ENCODE results near the gene WIPF1. TPM values are rescaled to one million over a fixed set of nuclear protein-coding genes. Genes with fewer than 3 reads are reported as not detected.

WIPF1 gene
- total and polyA plus RNA-seq, 4 experiments from 2014 or later = 79.2 to 484 (median 326) TPM

- ChIA-PET POLR2A (ENCODE audit: partially characterized antibody) (interaction anchor here (0.7 to 15.9 kb wide), 15 partner anchors 7 to 200 kb away, joined by 3 to 256 read pairs (median 38); partner anchors contain the start of genes GPR155 and SCRN3), CTCF (ENCODE audit: partially characterized antibody) (interaction anchor here (1.2 to 21.7 kb wide), 8 partner anchors 7 to 133 kb away, joined by 3 to 430 read pairs (median 8); partner anchors contain the start of gene GPR155)
- Mint-ChIP-seq H3K27me3 (peaks cover 0 to 1% of the 10 kb centered on the region in 2 donors), H3K4me1 (peaks cover 40 to 78% (median 52%) of the 10 kb centered on the region in 4 donors), H3K36me3 (peaks cover 30 to 56% of the 10 kb centered on the region in 2 donors), H3K4me3 (peak overlapping the region; percentile 88 to 100 (median 98)), H3K9me3 (peaks cover 0 to 2% (median 0%) of the 10 kb centered on the region in 8 donors), H3K27ac (peak overlapping the region; percentile 92 to 100 (median 98))
- intact Hi-C loops (cut with micrococcal nuclease) = loop anchor here (2.0 to 10.0 kb wide), 3 partner anchors 36 to 631 kb away; partner anchors contain the start of gene SP3
- Histone ChIP-seq H3K4me1 (ENCODE audit: insufficient read depth, low read length) (peaks cover 63% of the 10 kb centered on the region), H3K36me3 (ENCODE audit: insufficient read depth, low read length) (peaks cover 7% of the 10 kb centered on the region), H3K27me3 (ENCODE audit: insufficient read depth, low read length) (no peaks in the 10 kb centered on the region), H3K4me3 (ENCODE audit: low read length in 2 of 2) (peak overlapping the region; percentile 80 to 93), H3K9me3 (ENCODE audit: control insufficient read depth in 1 of 2, low read length in 2 of 2) (no peaks in the 10 kb centered on the region), H3K27ac (ENCODE audit: low read depth, low read length) (peak overlapping the region; percentile 89)
- no peak for DNase-seq
Measured at GRCh38 chr2:174595891-174596397, 1.7 kb downstream of the WIPF1 start.

- DNase-seq = peak in 2 of 5 donors; percentile 32 to 39
- Histone ChIP-seq H3K27ac (ENCODE audit: low read depth, low read length) (peak overlapping the region; percentile 89), H3K4me3 (ENCODE audit: low read length in 2 of 2) (peak overlapping the region; percentile 80 to 93), H3K4me1 (ENCODE audit: insufficient read depth, low read length) (peaks cover 63% of the 10 kb centered on the region), H3K27me3 (ENCODE audit: insufficient read depth, low read length) (no peaks in the 10 kb centered on the region), H3K9me3 (ENCODE audit: control insufficient read depth in 1 of 2, low read length in 2 of 2) (no peaks in the 10 kb centered on the region), H3K36me3 (ENCODE audit: insufficient read depth, low read length) (peaks cover 7% of the 10 kb centered on the region)
- H3K27me3 Mint-ChIP-seq = peaks cover 0 to 1% of the 10 kb centered on the region in 2 donors
- H3K4me3 Mint-ChIP-seq = peak overlapping the region; percentile 88 to 100 (median 98)
- CTCF ChIA-PET (ENCODE audit: partially characterized antibody) = interaction anchor here (0.7 to 21.7 kb wide), 11 partner anchors 7 to 132 kb away, joined by 3 to 430 read pairs (median 5); no protein-coding TSS in a partner anchor
- peaks cover 41 to 79% (median 53%) of the 10 kb centered on the region in 4 donors for H3K4me1 Mint-ChIP-seq
- peak overlapping the region; percentile 92 to 100 (median 98) for H3K27ac Mint-ChIP-seq
- intact Hi-C loops (cut with micrococcal nuclease) = loop anchor here (5.0 to 10.0 kb wide), 2 partner anchors 37 to 630 kb away; partner anchors contain the start of gene SP3
- H3K36me3 Mint-ChIP-seq = peaks cover 36 to 60% of the 10 kb centered on the region in 2 donors
- peaks cover 0 to 2% (median 0%) of the 10 kb centered on the region in 8 donors for H3K9me3 Mint-ChIP-seq
- POLR2A ChIA-PET (ENCODE audit: partially characterized antibody) = interaction anchor here (1.1 to 15.9 kb wide), 15 partner anchors 8 to 200 kb away, joined by 3 to 256 read pairs (median 38); partner anchors contain the start of genes GPR155 and SCRN3
Measured at GRCh38 chr2:174595116-174595809, 2.3 kb downstream of the WIPF1 start.

GRCh38 chr2:174594456-174594855, 3.1 kb downstream of the WIPF1 start:
- DNase-seq = peak in 3 of 5 donors; percentile 39 to 49 (median 46)
- H3K36me3 Mint-ChIP-seq = peaks cover 37 to 62% of the 10 kb centered on the region in 2 donors
- H3K27me3 Mint-ChIP-seq = peaks cover 0 to 1% of the 10 kb centered on the region in 2 donors
- Histone ChIP-seq H3K36me3 (ENCODE audit: insufficient read depth, low read length) (peaks cover 7% of the 10 kb centered on the region), H3K9me3 (ENCODE audit: control insufficient read depth in 1 of 2, low read length in 2 of 2) (no peaks in the 10 kb centered on the region), H3K27ac (ENCODE audit: low read depth, low read length) (peak overlapping the region; percentile 89), H3K27me3 (ENCODE audit: insufficient read depth, low read length) (no peaks in the 10 kb centered on the region), H3K4me3 (ENCODE audit: low read length in 2 of 2) (peak overlapping the region; percentile 54 to 80), H3K4me1 (ENCODE audit: insufficient read depth, low read length) (peaks cover 63% of the 10 kb centered on the region)
- H3K9me3 Mint-ChIP-seq = peaks cover 0 to 2% (median 0%) of the 10 kb centered on the region in 8 donors
- intact Hi-C loops (cut with micrococcal nuclease) = loop anchor here (10.0 kb wide), 1 partner anchor 630 kb away; the partner anchor contains the start of gene SP3
- POLR2A ChIA-PET (ENCODE audit: partially characterized antibody) = interaction anchor here (0.9 to 15.9 kb wide), 19 partner anchors 9 to 199 kb away, joined by 3 to 256 read pairs (median 10); partner anchors contain the start of genes GPR155 and SCRN3
- CTCF ChIA-PET (ENCODE audit: partially characterized antibody) = interaction anchor here (1.0 to 21.7 kb wide), 10 partner anchors 8 to 132 kb away, joined by 3 to 430 read pairs (median 5); no protein-coding TSS in a partner anchor
- peaks cover 39 to 79% (median 52%) of the 10 kb centered on the region in 4 donors for H3K4me1 Mint-ChIP-seq
- peak overlapping the region; percentile 92 to 100 (median 98) for H3K27ac Mint-ChIP-seq
- H3K4me3 Mint-ChIP-seq = peak overlapping the region; percentile 88 to 100 (median 98)

- ChIA-PET POLR2A (ENCODE audit: partially characterized antibody) (interaction anchor here (0.8 to 15.9 kb wide), 21 partner anchors 10 to 198 kb away, joined by 3 to 256 read pairs (median 5); partner anchors contain the start of genes GPR155 and SCRN3), CTCF (ENCODE audit: partially characterized antibody) (interaction anchor here (0.9 to 21.7 kb wide), 13 partner anchors 9 to 412 kb away, joined by 3 to 430 read pairs (median 3); no protein-coding TSS in a partner anchor)
- peak overlapping the region; percentile 54 to 80 for H3K4me3 ChIP-seq (ENCODE audit: low read length in 2 of 2)
- Mint-ChIP-seq H3K9me3 (peaks cover 0 to 2% (median 0%) of the 10 kb centered on the region in 8 donors), H3K4me3 (peak overlapping the region; percentile 88 to 100 (median 98)), H3K4me1 (peaks cover 40 to 79% (median 53%) of the 10 kb centered on the region in 4 donors), H3K36me3 (peaks cover 44 to 70% of the 10 kb centered on the region in 2 donors), H3K27ac (peak overlapping the region; percentile 92 to 100 (median 98)), H3K27me3 (peaks cover 0 to 1% of the 10 kb centered on the region in 2 donors)
- H3K27ac ChIP-seq (ENCODE audit: low read depth, low read length) = peak overlapping the region; percentile 89
- no peaks in the 10 kb centered on the region for H3K9me3 ChIP-seq (ENCODE audit: control insufficient read depth in 1 of 2, low read length in 2 of 2)
- H3K4me1 ChIP-seq (ENCODE audit: insufficient read depth, low read length) = peaks cover 63% of the 10 kb centered on the region
- peaks cover 11% of the 10 kb centered on the region for H3K36me3 ChIP-seq (ENCODE audit: insufficient read depth, low read length)
- DNase-seq = peak; percentile 86 to 90 (median 88)
- H3K27me3 ChIP-seq (ENCODE audit: insufficient read depth, low read length) = no peaks in the 10 kb centered on the region
- intact Hi-C loops (cut with micrococcal nuclease) = loop anchor here (1.0 to 10.0 kb wide), 4 partner anchors 11 to 629 kb away; partner anchors contain the start of gene SP3
Measured at GRCh38 chr2:174593574-174594203, 3.9 kb downstream of the WIPF1 start.

GRCh38 chr2:174593041-174593440, 4.6 kb downstream of the WIPF1 start:
- H3K36me3 Mint-ChIP-seq = peaks cover 49 to 76% of the 10 kb centered on the region in 2 donors
- H3K9me3 Mint-ChIP-seq = peaks cover 0 to 2% (median 0%) of the 10 kb centered on the region in 8 donors
- no peaks in the 10 kb centered on the region for H3K9me3 ChIP-seq (ENCODE audit: control insufficient read depth in 1 of 2, low read length in 2 of 2)
- H3K27me3 ChIP-seq (ENCODE audit: insufficient read depth, low read length) = no peaks in the 10 kb centered on the region
- peaks cover 13% of the 10 kb centered on the region for H3K36me3 ChIP-seq (ENCODE audit: insufficient read depth, low read length)
- H3K4me3 ChIP-seq (ENCODE audit: low read length in 2 of 2) = peak overlapping the region in 1 of 2 donors; percentile 80
- H3K4me1 ChIP-seq (ENCODE audit: insufficient read depth, low read length) = peaks cover 63% of the 10 kb centered on the region
- DNase-seq = no peak
- H3K27ac Mint-ChIP-seq = peak overlapping the region; percentile 92 to 100 (median 98)
- POLR2A ChIA-PET (ENCODE audit: partially characterized antibody) = interaction anchor here (0.8 to 15.9 kb wide), 17 partner anchors 10 to 130 kb away, joined by 3 to 256 read pairs (median 22); partner anchors contain the start of gene GPR155
- H3K4me1 Mint-ChIP-seq = peaks cover 42 to 79% (median 55%) of the 10 kb centered on the region in 4 donors
- CTCF ChIA-PET (ENCODE audit: partially characterized antibody) = interaction anchor here (1.1 to 21.7 kb wide), 7 partner anchors 10 to 130 kb away, joined by 3 to 430 read pairs (median 6); no protein-coding TSS in a partner anchor
- intact Hi-C loops (cut with micrococcal nuclease) = loop anchor here (1.0 to 10.0 kb wide), 4 partner anchors 11 to 628 kb away; partner anchors contain the start of gene SP3
- peak overlapping the region; percentile 89 for H3K27ac ChIP-seq (ENCODE audit: low read depth, low read length)
- peaks cover 0 to 1% of the 10 kb centered on the region in 2 donors for H3K27me3 Mint-ChIP-seq
- H3K4me3 Mint-ChIP-seq = peak overlapping the region; percentile 88 to 100 (median 98)

- H3K27me3 Mint-ChIP-seq = peaks cover 0 to 1% of the 10 kb centered on the region in 2 donors
- H3K4me3 ChIP-seq (ENCODE audit: low read length in 2 of 2) = peak overlapping the region; percentile 36 to 55
- H3K27ac ChIP-seq (ENCODE audit: low read depth, low read length) = peak overlapping the region; percentile 73
- POLR2A ChIA-PET (ENCODE audit: partially characterized antibody) = interaction anchor here (0.8 to 15.9 kb wide), 10 partner anchors 9 to 129 kb away, joined by 3 to 256 read pairs (median 7); partner anchors contain the start of gene GPR155
- H3K27ac Mint-ChIP-seq = peak overlapping the region; percentile 92 to 100 (median 97)
- H3K36me3 Mint-ChIP-seq = peaks cover 45 to 72% of the 10 kb centered on the region in 2 donors
- intact Hi-C loops (cut with micrococcal nuclease) = loop anchor here (10.0 kb wide), 1 partner anchor 627 kb away; the partner anchor contains the start of gene SP3
- peaks cover 50 to 82% (median 63%) of the 10 kb centered on the region in 4 donors for H3K4me1 Mint-ChIP-seq
- H3K9me3 ChIP-seq (ENCODE audit: control insufficient read depth in 1 of 2, low read length in 2 of 2) = no peaks in the 10 kb centered on the region
- peak overlapping the region; percentile 79 to 88 (median 84) for H3K4me3 Mint-ChIP-seq
- H3K36me3 ChIP-seq (ENCODE audit: insufficient read depth, low read length) = peaks cover 19% of the 10 kb centered on the region
- CTCF ChIA-PET (ENCODE audit: partially characterized antibody) = interaction anchor here (1.0 to 21.7 kb wide), 5 partner anchors 11 to 98 kb away, joined by 3 to 430 read pairs (median 58); no protein-coding TSS in a partner anchor
- DNase-seq = no peak
- no peaks in the 10 kb centered on the region for H3K27me3 ChIP-seq (ENCODE audit: insufficient read depth, low read length)
- H3K4me1 ChIP-seq (ENCODE audit: insufficient read depth, low read length) = peaks cover 73% of the 10 kb centered on the region
- H3K9me3 Mint-ChIP-seq = peaks cover 0 to 2% (median 0%) of the 10 kb centered on the region in 8 donors
Measured at GRCh38 chr2:174591740-174592139, 5.9 kb downstream of the WIPF1 start.

Measured in CD4-positive, alpha-beta memory T cell (primary cell).